ENCODE results near the gene PLOD2.

PLOD2 gene

GRCh38 chr3:146160964-146161662 is at the start of gene PLOD2:
TSS of gene PLOD2 (minus strand) at chr3:146161184. CDS start at chr3:146160989, 195 bp downstream.
- no peak for DNase-seq (ENCODE audit: low read depth, low spot score)

GRCh38 chr3:146209371-146209770 is 48.4 kb upstream of the PLOD2 start:
- no peak for DNase-seq (ENCODE audit: low read depth, low spot score)

GRCh38 chr3:146203776-146204175 is 42.8 kb upstream of the PLOD2 start:
- no peak for DNase-seq (ENCODE audit: low read depth, low spot score)

GRCh38 chr3:146200461-146201220 is 39.7 kb upstream of the PLOD2 start:
- no peak for DNase-seq (ENCODE audit: low read depth, low spot score)

- DNase-seq (ENCODE audit: low read depth, low spot score), result no peak
Measured at GRCh38 chr3:146199762-146200161, 38.8 kb upstream of the PLOD2 start.

GRCh38 chr3:146196789-146197188 is 35.8 kb upstream of the PLOD2 start:
- no peak for DNase-seq (ENCODE audit: low read depth, low spot score)

GRCh38 chr3:146195605-146196004 is 34.6 kb upstream of the PLOD2 start:
- DNase-seq (ENCODE audit: low read depth, low spot score), result no peak

- DNase-seq (ENCODE audit: low read depth, low spot score), result no peak
Measured at GRCh38 chr3:146195030-146195429, 34.0 kb upstream of the PLOD2 start.

GRCh38 chr3:146191051-146191450 is 30.1 kb upstream of the PLOD2 start:
- DNase-seq (ENCODE audit: low read depth, low spot score), result no peak

GRCh38 chr3:146189519-146190173 is 28.7 kb upstream of the PLOD2 start:
- no peak for DNase-seq (ENCODE audit: low read depth, low spot score)

GRCh38 chr3:146187334-146187950 is 26.5 kb upstream of the PLOD2 start:
- DNase-seq (ENCODE audit: low read depth, low spot score), result no peak

GRCh38 chr3:146184241-146185015 is 23.4 kb upstream of the PLOD2 start:
- DNase-seq (ENCODE audit: low read depth, low spot score), result no peak

- no peak for DNase-seq (ENCODE audit: low read depth, low spot score)
Measured at GRCh38 chr3:146181216-146181615, 20.2 kb upstream of the PLOD2 start.

GRCh38 chr3:146180376-146180775 is 19.4 kb upstream of the PLOD2 start:
- no peak for DNase-seq (ENCODE audit: low read depth, low spot score)

GRCh38 chr3:146178006-146178689 is 17.2 kb upstream of the PLOD2 start:
- DNase-seq (ENCODE audit: low read depth, low spot score), result no peak

GRCh38 chr3:146177519-146177918 is 16.5 kb upstream of the PLOD2 start:
- DNase-seq (ENCODE audit: low read depth, low spot score), result no peak

GRCh38 chr3:146177072-146177471 is 16.1 kb upstream of the PLOD2 start:
- no peak for DNase-seq (ENCODE audit: low read depth, low spot score)

- no peak for DNase-seq (ENCODE audit: low read depth, low spot score)
Measured at GRCh38 chr3:146172586-146172985, 11.6 kb upstream of the PLOD2 start.

- DNase-seq (ENCODE audit: low read depth, low spot score), result no peak
Measured at GRCh38 chr3:146170591-146170990, 9.6 kb upstream of the PLOD2 start.

- no peak for DNase-seq (ENCODE audit: low read depth, low spot score)
Measured at GRCh38 chr3:146169891-146170290, 8.9 kb upstream of the PLOD2 start.

GRCh38 chr3:146166826-146167225 is 5.8 kb upstream of the PLOD2 start:
- no peak for DNase-seq (ENCODE audit: low read depth, low spot score)

Measured in activated CD4-positive, CD25-positive, alpha-beta regulatory T cell treated with anti-CD3 and anti-CD28 coated beads, Interleukin-2, amount 50 U/mL, for 16 hours (primary cell).